ENCODE results near the gene BBS12.

DNA sequence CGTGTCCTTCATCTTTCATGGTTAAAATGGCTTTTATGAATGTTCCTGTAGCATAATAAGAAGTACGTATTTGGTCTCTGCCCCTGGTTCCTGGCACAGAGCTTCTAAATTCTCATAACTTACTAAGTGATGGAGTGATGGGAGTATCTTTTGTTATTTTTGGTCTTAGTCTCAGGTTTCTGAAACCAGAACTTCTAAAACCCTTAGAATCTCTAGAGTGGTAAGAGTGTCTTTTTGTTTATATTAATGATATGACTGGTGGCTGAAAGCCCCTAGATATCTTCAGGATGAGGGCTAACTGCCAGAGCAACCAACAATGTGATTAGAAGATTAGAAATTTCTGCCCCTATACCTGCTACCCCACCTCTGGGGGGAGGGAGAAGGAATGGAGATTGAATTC lies 45.8 kb upstream of the BBS12 start:
- TF ChIP-seq, protein P1, sequence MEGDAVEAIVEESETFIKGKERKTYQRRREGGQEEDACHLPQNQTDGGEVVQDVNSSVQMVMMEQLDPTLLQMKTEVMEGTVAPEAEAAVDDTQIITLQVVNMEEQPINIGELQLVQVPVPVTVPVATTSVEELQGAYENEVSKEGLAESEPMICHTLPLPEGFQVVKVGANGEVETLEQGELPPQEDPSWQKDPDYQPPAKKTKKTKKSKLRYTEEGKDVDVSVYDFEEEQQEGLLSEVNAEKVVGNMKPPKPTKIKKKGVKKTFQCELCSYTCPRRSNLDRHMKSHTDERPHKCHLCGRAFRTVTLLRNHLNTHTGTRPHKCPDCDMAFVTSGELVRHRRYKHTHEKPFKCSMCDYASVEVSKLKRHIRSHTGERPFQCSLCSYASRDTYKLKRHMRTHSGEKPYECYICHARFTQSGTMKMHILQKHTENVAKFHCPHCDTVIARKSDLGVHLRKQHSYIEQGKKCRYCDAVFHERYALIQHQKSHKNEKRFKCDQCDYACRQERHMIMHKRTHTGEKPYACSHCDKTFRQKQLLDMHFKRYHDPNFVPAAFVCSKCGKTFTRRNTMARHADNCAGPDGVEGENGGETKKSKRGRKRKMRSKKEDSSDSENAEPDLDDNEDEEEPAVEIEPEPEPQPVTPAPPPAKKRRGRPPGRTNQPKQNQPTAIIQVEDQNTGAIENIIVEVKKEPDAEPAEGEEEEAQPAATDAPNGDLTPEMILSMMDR (conservative IDR thresholded peaks at IDR 0.05) = no peak
- no peak for TF ChIP-seq EZH2 (IDR thresholded peaks at IDR 0.05; ENCODE audit: low read depth)
